HEK293T (cell line): ENCODE results near the gene POU6F2.

Source experiments
- CTCF ChIA-PET: fragments of 350-600 bp; formaldehyde crosslinking; extraction: SDS; loops from one replicate; lab custom pipeline; 2021; ENCODE audit warnings: antibody characterized with exemption, inconsistent platforms; lab: Yijun Ruan, JAX
- POLR2A ChIA-PET: fragments of 350-600 bp; formaldehyde crosslinking; extraction: SDS; loops from one replicate; lab custom pipeline; 2020; ENCODE audit warnings: antibody characterized with exemption, inconsistent platforms; lab: Yijun Ruan, JAX
- DNase-seq: peaks from one replicate; pipeline ENCODE4 v3.0.0; 2012; ENCODE audit warnings: mixed read lengths; ENCODE audit errors: extremely low spot score
- ARNT ChIP-seq: fragments of 450-650 bp; IDR thresholded peaks from 2 replicates; pipeline ENCODE4 v1.6.1; 2017; ENCODE audit warnings: mild to moderate bottlenecking
- BHLHE40 ChIP-seq: fragments of 450-650 bp; IDR thresholded peaks from 2 replicates; pipeline ENCODE4 v1.6.1; 2016; ENCODE audit warnings: mild to moderate bottlenecking, moderate library complexity, borderline replicate concordance
- CTBP1 ChIP-seq: fragments of 450-650 bp; IDR thresholded peaks from 2 replicates; pipeline ENCODE4 v1.6.1; 2016; ENCODE audit warnings: borderline replicate concordance
- ELF4 ChIP-seq: fragments of 450-650 bp; IDR thresholded peaks from 2 replicates; pipeline ENCODE4 v1.6.1; 2017; ENCODE audit warnings: antibody characterized with exemption
- FOXA1 ChIP-seq: fragments of 450-650 bp; IDR thresholded peaks from 2 replicates; pipeline ENCODE4 v1.6.1; 2016; ENCODE audit warnings: mild to moderate bottlenecking
- FOXK2 ChIP-seq: fragments of 450-650 bp; IDR thresholded peaks from 2 replicates; pipeline ENCODE4 v1.6.1; 2016; ENCODE audit warnings: mild to moderate bottlenecking
- FOXM1 ChIP-seq: fragments of 450-650 bp; IDR thresholded peaks from 2 replicates; pipeline ENCODE4 v1.6.1; 2017; ENCODE audit warnings: mild to moderate bottlenecking, borderline replicate concordance
- HDGF ChIP-seq: fragments of 450-650 bp; IDR thresholded peaks from 2 replicates; pipeline ENCODE4 v1.6.1; 2017; ENCODE audit warnings: antibody characterized with exemption, borderline replicate concordance
- L3MBTL2 ChIP-seq: fragments of 450-650 bp; conservative IDR thresholded peaks from 2 replicates; pipeline ENCODE4 v1.6.1; 2016; ENCODE audit warnings: mild to moderate bottlenecking
- LEF1 ChIP-seq: fragments of 450-650 bp; IDR thresholded peaks from 2 replicates; pipeline ENCODE4 v1.6.1; 2017; ENCODE audit warnings: mild to moderate bottlenecking, borderline replicate concordance
- NFRKB ChIP-seq: fragments of 450-650 bp; IDR thresholded peaks from 2 replicates; pipeline ENCODE4 v1.6.1; 2016; ENCODE audit warnings: mild to moderate bottlenecking, moderate library complexity
- PKNOX1 ChIP-seq: fragments of 450-650 bp; IDR thresholded peaks from 2 replicates; pipeline ENCODE4 v1.6.1; 2016
- SP1 ChIP-seq: fragments of 450-650 bp; IDR thresholded peaks from 2 replicates; pipeline ENCODE4 v1.6.1; 2017
- SUZ12 ChIP-seq: fragments of 450-650 bp; IDR thresholded peaks from 2 replicates; pipeline ENCODE4 v1.6.1; 2016; ENCODE audit warnings: mild to moderate bottlenecking
- TARDBP ChIP-seq: fragments of 450-650 bp; IDR thresholded peaks from 2 replicates; pipeline ENCODE4 v1.6.1; 2016
- ZNF384 ChIP-seq: fragments of 450-650 bp; IDR thresholded peaks from 2 replicates; pipeline ENCODE4 v1.6.1; 2016

Gene POU6F2

GRCh38 chr7:39164887-39165286, 187.2 kb downstream of the POU6F2 start:
- POLR2A ChIA-PET, result no interaction called here
- peak; percentile 31 for DNase-seq
- TF ChIP-seq TARDBP, result no peak
- no peak for TF ChIP-seq PKNOX1
- TF ChIP-seq ELF4, result no peak
- no peak for TF ChIP-seq ZNF384
- no peak for TF ChIP-seq SP1
- TF ChIP-seq FOXM1, result no peak
- TF ChIP-seq HDGF, result no peak
- TF ChIP-seq ARNT, result no peak
- no peak for TF ChIP-seq LEF1
- no peak for TF ChIP-seq SUZ12
- no peak for TF ChIP-seq NFRKB
- no peak for TF ChIP-seq FOXA1
- CTCF ChIA-PET, result no interaction called here

GRCh38 chr7:39168403-39169098, 190.8 kb downstream of the POU6F2 start:
- ChIA-PET CTCF (no interaction called here), POLR2A (no interaction called here)
- TF ChIP-seq FOXA1 (no peak), ELF4 (no peak), ARNT (no peak), SUZ12 (no peak), NFRKB (no peak), FOXM1 (no peak), CTBP1 (no peak), BHLHE40 (no peak), LEF1 (no peak)
- no peak for DNase-seq

- POLR2A ChIA-PET, result no interaction called here
- DNase-seq, result no peak
- CTCF ChIA-PET, result no interaction called here
- TF ChIP-seq L3MBTL2 (no peak), HDGF (no peak), SUZ12 (no peak), FOXM1 (no peak), BHLHE40 (no peak), TARDBP (no peak), ARNT (no peak), SP1 (no peak), ZNF384 (no peak), ELF4 (no peak), NFRKB (no peak), LEF1 (no peak)
These were observed 194.4 kb downstream of the POU6F2 start for GRCh38 chr7:39172137-39172536.

GRCh38 chr7:39181398-39181797, 203.7 kb downstream of the POU6F2 start:
- ChIA-PET CTCF (no interaction called here), POLR2A (no interaction called here)
- no peak for DNase-seq
- no peak for TF ChIP-seq SP1
- TF ChIP-seq L3MBTL2, result no peak
- TF ChIP-seq CTBP1, result no peak
- no peak for TF ChIP-seq SUZ12
- no peak for TF ChIP-seq FOXM1
- TF ChIP-seq ARNT, result no peak
- no peak for TF ChIP-seq FOXA1

- TF ChIP-seq NFRKB (no peak), LEF1 (no peak), FOXA1 (no peak), FOXK2 (no peak), FOXM1 (no peak), ARNT (no peak), SUZ12 (no peak), HDGF (no peak), ELF4 (no peak), TARDBP (no peak), L3MBTL2 (no peak), BHLHE40 (no peak)
- no peak for DNase-seq
- ChIA-PET CTCF (no interaction called here), POLR2A (no interaction called here)
These were observed 206.1 kb downstream of the POU6F2 start for GRCh38 chr7:39183796-39184195.

- CTCF ChIA-PET, result no interaction called here
- DNase-seq, result peak; percentile 11
- TF ChIP-seq CTBP1 (no peak), ZNF384 (no peak), FOXM1 (no peak), HDGF (no peak), NFRKB (no peak), PKNOX1 (no peak), ARNT (no peak), FOXA1 (no peak), TARDBP (no peak), LEF1 (no peak), SP1 (no peak), BHLHE40 (no peak)
- POLR2A ChIA-PET, result no interaction called here
These were observed 206.7 kb downstream of the POU6F2 start for GRCh38 chr7:39184391-39184790.

- DNase-seq, result no peak
- CTCF ChIA-PET, result no interaction called here
- POLR2A ChIA-PET, result no interaction called here
These were observed 208.4 kb downstream of the POU6F2 start for GRCh38 chr7:39186131-39186530.

More at GRCh38 chr7:39186131-39186530, 208.4 kb downstream of the POU6F2 start:
- TF ChIP-seq ELF4, result no peak
- TF ChIP-seq FOXK2, result no peak
- no peak for TF ChIP-seq ZNF384
- no peak for TF ChIP-seq FOXA1
- TF ChIP-seq NFRKB, result no peak
